Bone marrow (tissue), 2 donors: ENCODE data around the gene ITPR1.
A peak's percentile ranks its signal among the peaks of the same experiment; 100 is the strongest.
"Not testable (repeated sequence)": the region's sequence is repeated elsewhere in the genome, so short reads cannot be mapped to it uniquely, and the experiment has no call there.

ENCODE experiments used
- DNase-seq, 2 donors: peaks; one replicate each; lab custom pipeline; 2025; lab: John Stamatoyannopoulos, UW

Gene ITPR1

GRCh38 chr3:4571690-4572334 lies 78.7 kb downstream of the ITPR1 start:
- peak in 1 of 2 donors; percentile 47 for DNase-seq

DNA sequence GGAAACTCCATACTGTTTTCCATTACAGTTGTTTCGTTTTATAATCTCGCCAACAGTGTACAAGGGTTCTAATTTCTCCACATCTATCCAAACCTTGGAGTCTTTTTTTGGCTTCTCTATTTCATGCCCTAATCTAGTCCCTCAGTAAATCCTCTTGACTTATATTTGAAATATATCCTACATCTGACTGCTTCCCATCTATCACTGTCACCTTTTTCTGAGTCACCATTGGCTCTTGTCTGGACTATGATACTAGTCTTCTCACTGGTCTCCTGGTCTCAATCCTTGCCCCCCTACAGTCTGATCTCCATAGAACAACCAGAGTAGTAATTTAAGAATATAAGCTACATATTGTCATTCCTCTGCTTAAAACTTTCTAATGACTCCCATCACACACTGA lies 80.0 kb downstream of the ITPR1 start:
- no peak for DNase-seq

DNA sequence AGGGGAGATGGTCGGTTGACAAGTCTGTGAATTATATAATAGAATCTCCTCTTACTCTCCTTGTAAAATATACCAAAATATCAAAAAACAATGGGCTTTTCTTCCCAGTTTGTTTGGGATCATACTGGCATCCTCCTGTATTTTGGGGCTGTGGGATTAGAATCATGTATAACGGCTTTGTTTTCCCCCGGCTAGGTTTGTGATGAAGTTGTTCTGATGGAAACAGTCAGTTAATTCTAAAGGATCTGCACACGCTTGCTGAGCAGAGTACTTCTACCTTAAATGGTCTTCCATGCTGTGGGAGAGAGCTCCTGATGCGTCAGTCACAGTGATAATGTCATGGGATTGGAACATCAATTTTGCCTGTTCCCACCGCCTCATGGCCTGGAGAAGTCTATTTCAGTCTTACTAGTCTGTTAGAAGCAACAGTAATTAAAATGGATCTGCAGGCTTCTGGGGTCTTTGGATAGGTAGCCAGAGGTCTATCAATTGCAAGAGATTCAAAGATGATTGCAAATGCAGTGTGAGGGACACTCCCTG lies 81.3 kb downstream of the ITPR1 start:
- DNase-seq, result no peak

DNA sequence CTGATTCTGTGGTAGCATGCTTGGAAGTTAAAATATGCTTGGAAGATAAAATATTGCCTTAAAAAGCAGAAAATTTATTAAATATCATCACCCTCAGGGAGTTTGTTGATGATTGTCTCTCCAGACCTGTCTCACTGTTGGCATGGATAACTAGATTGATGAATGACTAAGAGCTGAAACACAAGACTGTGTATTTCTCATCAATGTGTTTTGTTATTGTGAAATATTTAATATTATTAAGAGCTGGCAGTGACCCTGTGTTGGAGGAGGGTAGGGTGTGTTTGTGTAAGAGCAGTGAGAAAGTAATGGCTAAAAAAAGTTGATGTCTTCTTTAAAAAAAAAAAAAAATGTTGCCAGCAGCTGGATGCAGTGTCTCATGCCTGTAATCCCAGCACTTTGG lies 82.2 kb downstream of the ITPR1 start:
- DNase-seq, result no peak

- no peak for DNase-seq
Observed at GRCh38 chr3:4577721-4578120, 84.6 kb downstream of the ITPR1 start.

DNA sequence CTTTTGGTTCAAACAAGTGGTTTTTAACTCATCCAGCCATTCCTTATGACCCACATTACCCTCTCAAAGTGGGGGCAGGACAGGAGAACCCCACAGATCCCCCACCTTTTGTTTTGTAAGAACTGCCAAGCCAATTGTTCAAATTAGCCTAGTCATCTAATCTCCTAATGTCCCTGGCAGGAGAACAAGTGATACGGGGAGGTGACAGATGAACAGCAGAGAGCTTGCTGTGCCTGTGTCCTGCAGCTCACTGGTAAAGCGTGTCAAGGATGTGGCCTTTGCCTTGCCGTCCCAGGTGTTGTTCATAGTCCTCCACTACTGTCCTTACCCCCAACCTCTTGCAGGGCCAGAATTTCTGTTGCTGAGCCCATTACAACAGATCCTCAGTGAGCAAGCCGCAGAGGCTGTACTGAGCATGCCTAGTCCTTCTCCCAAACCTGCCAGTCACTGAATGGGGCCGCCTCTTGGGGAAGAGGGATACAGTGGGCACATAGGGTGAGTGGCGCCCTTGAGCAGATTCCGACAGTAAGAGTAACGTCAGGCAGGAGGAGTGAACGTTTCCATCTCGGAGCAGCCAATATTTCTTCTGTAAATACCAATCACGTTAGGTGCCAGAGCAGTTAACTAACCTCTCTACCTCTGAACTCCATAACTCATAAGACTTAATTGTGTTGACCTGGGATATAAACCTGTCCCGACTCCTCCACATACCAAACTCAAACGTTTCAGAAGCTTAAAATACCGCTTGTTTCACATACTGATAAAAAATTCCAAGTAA lies 87.4 kb downstream of the ITPR1 start:
- no peak for DNase-seq

DNA sequence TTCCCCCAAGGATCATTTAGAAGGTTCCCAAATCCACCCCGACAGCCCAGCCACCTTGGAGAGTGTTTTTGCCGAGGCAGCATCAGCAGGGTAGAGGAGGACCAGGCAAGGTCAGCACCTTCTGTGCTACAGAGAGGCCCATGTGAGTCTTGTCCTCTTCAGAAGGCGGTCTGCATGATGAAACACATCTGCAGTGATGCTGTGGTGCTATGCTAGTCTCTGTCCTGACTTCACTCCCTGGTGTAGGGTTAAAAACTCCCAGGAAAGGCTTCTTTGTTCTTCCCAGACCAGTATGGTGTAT lies 87.9 kb downstream of the ITPR1 start:
- no peak for DNase-seq

- no peak for DNase-seq
Observed at GRCh38 chr3:4581498-4581897, 88.3 kb downstream of the ITPR1 start.

DNA sequence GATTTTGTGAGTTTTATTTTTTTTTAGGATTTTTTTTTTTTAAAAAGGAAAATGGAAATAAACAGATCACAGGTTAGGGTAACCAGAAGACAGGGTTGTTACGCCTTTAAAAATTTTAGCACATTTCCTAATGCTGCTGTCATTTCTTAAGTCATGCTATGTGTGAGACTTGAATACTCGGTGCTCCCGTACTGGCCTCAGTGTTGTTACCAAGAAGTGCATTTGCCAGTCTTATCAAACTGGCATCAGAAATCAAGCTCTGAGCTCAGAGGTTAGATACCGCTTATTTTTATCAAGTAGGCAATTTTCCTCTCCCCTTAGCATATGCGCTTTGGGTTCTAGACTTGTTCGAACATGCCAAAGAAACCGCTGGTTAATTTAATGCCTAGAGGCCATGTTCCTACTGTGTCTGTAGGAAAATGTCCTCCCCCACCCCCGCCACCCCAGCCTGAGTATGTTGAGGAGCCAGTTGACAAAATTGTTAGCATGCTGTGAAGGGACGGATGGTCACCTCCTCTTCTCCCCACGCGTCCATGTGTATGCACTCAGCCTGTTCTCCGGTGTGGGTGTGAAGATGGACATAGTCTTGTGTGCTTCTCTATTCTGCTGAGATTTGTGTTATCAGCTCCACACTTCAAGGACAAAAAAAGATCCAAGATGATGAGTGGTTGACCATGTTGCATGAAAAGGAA lies 88.9 kb downstream of the ITPR1 start:
- DNase-seq, result no peak

GRCh38 chr3:4582624-4583023 lies 89.5 kb downstream of the ITPR1 start:
- no peak for DNase-seq

- no peak for DNase-seq
Observed at GRCh38 chr3:4583416-4583815, 90.3 kb downstream of the ITPR1 start.

GRCh38 chr3:4584456-4585249 lies 91.5 kb downstream of the ITPR1 start:
- DNase-seq, result peak in 1 of 2 donors; percentile 60

DNA sequence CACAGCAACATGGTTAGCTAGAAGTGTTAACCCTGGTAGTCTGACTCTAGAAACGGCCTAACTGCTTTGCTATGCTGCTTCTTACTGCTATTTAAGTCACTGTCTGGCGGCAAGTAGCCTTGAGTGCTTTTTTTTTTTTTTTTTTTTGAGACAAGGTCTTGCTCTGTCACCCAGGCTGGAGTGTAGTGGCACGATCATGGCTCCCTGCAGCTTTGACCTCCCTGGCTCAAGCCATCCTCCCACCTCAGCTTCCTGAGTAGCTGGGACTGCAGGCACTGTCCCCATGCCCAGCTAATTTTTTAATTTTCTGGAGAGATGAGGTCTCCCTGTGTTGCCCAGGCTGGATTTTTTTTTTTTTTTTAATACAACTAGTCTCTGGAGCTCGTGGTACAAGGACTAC lies 93.2 kb downstream of the ITPR1 start:
- no peak for DNase-seq

- no peak for DNase-seq
Observed at GRCh38 chr3:4587061-4587837, 94.1 kb downstream of the ITPR1 start.

- DNase-seq, result no peak
Observed at GRCh38 chr3:4587838-4588105, 94.6 kb downstream of the ITPR1 start.

DNA sequence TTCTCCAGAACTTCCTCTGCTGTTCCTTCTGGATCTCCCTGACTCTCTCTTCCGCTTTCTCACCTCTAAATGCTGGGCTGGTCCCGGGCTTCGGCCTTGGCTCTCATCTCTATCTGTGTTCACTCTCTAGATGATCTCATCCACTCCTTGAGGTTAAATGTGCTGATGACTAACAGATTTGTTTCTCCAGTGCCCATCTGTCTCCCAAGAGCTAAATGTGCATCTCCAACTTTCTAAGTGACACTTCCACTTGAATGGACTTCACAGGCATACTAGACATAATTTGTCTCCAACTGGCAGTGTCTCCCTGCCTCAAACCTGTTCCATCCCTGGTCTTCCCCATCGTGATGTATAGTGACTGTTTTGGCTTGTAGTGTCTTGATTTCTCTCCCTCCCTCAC lies 95.3 kb downstream of the ITPR1 start:
- peak in 1 of 2 donors; percentile 56 for DNase-seq

GRCh38 chr3:4589475-4590097 lies 96.4 kb downstream of the ITPR1 start:
- no peak for DNase-seq

- DNase-seq, result not testable (repeated sequence)
Observed at GRCh38 chr3:4590849-4591248, 97.7 kb downstream of the ITPR1 start.

GRCh38 chr3:4591669-4592068 lies 98.5 kb downstream of the ITPR1 start:
- no peak for DNase-seq

DNA sequence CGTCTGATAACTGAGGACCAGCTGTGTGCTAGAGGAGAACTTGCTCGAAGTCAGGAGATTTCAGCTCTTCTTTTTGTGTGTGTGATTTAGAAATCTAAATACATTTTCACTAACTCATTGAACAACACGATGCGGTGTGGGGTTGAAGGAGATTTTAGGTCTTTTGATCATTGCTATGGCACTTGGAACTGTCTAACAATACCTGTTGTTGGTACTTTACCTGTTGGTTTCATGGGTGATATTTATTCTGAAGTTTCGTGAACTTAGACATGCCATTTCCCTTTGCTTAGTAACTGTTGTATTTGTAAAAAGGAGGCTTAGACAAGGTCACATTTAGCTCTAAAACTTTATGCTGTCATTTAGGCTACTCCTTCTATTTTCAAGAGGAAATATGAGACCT lies 99.9 kb downstream of the ITPR1 start:
- DNase-seq, result no peak

DNA sequence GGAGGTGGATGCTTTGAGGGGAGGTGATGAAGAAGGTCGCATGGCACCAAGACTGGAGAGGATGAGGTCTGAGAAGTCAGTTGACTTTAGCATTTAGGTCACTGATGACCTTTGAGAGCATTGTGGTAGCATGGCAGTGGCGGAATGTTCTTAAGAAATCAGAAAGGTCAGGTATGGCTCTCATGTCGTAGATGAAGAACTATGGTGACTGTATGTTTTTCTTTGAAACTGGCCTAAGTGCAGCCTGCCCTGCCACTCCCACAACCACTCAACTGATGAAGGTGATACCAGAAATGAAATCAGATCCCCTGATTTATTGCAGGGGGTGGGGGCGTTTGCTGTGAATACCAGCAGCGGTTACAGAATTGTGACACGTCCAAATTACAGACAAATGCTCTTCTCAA lies 102.6 kb downstream of the ITPR1 start:
- DNase-seq, result no peak
